Breast epithelium (tissue), 4 donors: Measurements from ENCODE around the gene RLN1. TPM values are rescaled to one million over a fixed set of nuclear protein-coding genes. Genes with fewer than 3 reads are reported as not detected.

Experiments used
- DNase-seq, 2 donors: peaks; one replicate each; pipeline ENCODE4 v3.0.0-alpha.2; 2019; ENCODE audit warnings: low spot score in 2 of 2
- H3K27ac ChIP-seq, 2 donors: fragments of 200-600 bp; sonication (generic) in 1 of 2; one replicate each; pipeline ENCODE4 v1.5.1; 2016 to 2019; ENCODE audit warnings: mild to moderate bottlenecking in 1 of 2
- H3K27me3 ChIP-seq, 2 donors: fragments of 200-600 bp; sonication (generic) in 1 of 2; one replicate each; pipeline versions ENCODE4 v1.5.1 to v1.6.0; 2017 to 2019; ENCODE audit warnings: control low read depth in 1 of 2, mild to moderate bottlenecking in 1 of 2
- H3K36me3 ChIP-seq: fragments of 200-600 bp; one replicate; pipeline ENCODE4 v1.5.1; 2019
- H3K4me1 ChIP-seq, 2 donors: fragments of 200-600 bp; sonication (generic); one replicate each; pipeline ENCODE4 v1.5.1; 2016 to 2019; ENCODE audit warnings: control low read depth in 1 of 2
- H3K4me3 ChIP-seq, 3 donors: fragments of 200-600 bp; sonication (generic); 1 replicate in 2 of 3; 2 replicates in 1 of 3; pipeline ENCODE4 v1.5.1; 2016 to 2019; ENCODE audit warnings: mild to moderate bottlenecking in 3 of 3, moderate library complexity in 2 of 3
- H3K9me3 ChIP-seq, 2 donors: fragments of 200-600 bp; sonication (generic) in 1 of 2; one replicate each; pipeline ENCODE4 v1.5.1; 2016 to 2019; ENCODE audit warnings: control low read depth in 1 of 2
- CTCF ChIP-seq, 3 donors: fragments of 450-650 bp; IDR thresholded peaks; one replicate each; pipeline ENCODE4 v1.5.1; 2016 to 2017; ENCODE audit warnings: antibody characterized with exemption in 3 of 3, mild to moderate bottlenecking in 3 of 3, moderate library complexity in 3 of 3
- POLR2A ChIP-seq: fragments of 450-650 bp; IDR thresholded peaks from one replicate; pipeline ENCODE4 v1.6.1; 2016; ENCODE audit warnings: antibody characterized with exemption, mild to moderate bottlenecking, moderate library complexity
- POLR2AphosphoS5 ChIP-seq, 3 donors: sonication (generic); formaldehyde crosslinking; IDR thresholded peaks; one replicate each; pipeline ENCODE4 v1.6.1; 2017; ENCODE audit warnings: antibody characterized with exemption in 3 of 3
- intact Hi-C: fragments of 100-400 bp; cut with DNase I; formaldehyde crosslinking; loops from one replicate; pipeline ENCODE4 v1.15.1; 2023; ENCODE audit warnings: low total_unique reads
- total RNA-seq, 3 donors: library from RNA; depleted of rRNA; stranded (reverse); fragments of >200 nt; gene quantifications; one replicate each; pipeline ENCODE4 v1.1.0, GENCODE V29; 2016

Gene RLN1
- total RNA-seq, 3 donors from 2014 or later = 0.48 to 1.3 (median 1.2) TPM

GRCh38 chr9:5357431-5358105 lies 17.9 kb upstream of the RLN1 start:
- H3K27ac ChIP-seq = no peak overlapping the region
- no peaks in the 10 kb centered on the region for H3K27me3 ChIP-seq
- no peak for DNase-seq
- intact Hi-C loops = no loop called here
- H3K4me1 ChIP-seq = no peaks in the 10 kb centered on the region
- no peaks in the 10 kb centered on the region for H3K36me3 ChIP-seq
- TF ChIP-seq CTCF (IDR thresholded peaks at IDR 0.05) (no peak), POLR2A (no peak), POLR2AphosphoS5 (IDR thresholded peaks at IDR 0.05) (no peak)
- no peak overlapping the region for H3K4me3 ChIP-seq
- H3K9me3 ChIP-seq = no peaks in the 10 kb centered on the region

GRCh38 chr9:5355817-5356216 lies 16.1 kb upstream of the RLN1 start:
- Histone ChIP-seq H3K27ac (no peak overlapping the region), H3K4me1 (no peaks in the 10 kb centered on the region), H3K36me3 (no peaks in the 10 kb centered on the region), H3K9me3 (no peaks in the 10 kb centered on the region), H3K27me3 (no peaks in the 10 kb centered on the region), H3K4me3 (no peak overlapping the region)
- intact Hi-C loops = no loop called here
- DNase-seq = no peak
- TF ChIP-seq POLR2A = no peak
- TF ChIP-seq CTCF (IDR thresholded peaks at IDR 0.05) = no peak
- TF ChIP-seq POLR2AphosphoS5 (IDR thresholded peaks at IDR 0.05) = no peak

- H3K36me3 ChIP-seq = no peaks in the 10 kb centered on the region
- intact Hi-C loops = no loop called here
- H3K4me1 ChIP-seq = no peaks in the 10 kb centered on the region
- H3K27me3 ChIP-seq = no peaks in the 10 kb centered on the region
- no peaks in the 10 kb centered on the region for H3K9me3 ChIP-seq
- no peak overlapping the region for H3K4me3 ChIP-seq
- no peak for DNase-seq
- TF ChIP-seq POLR2A (no peak), CTCF (IDR thresholded peaks at IDR 0.05) (no peak), POLR2AphosphoS5 (IDR thresholded peaks at IDR 0.05) (no peak)
- no peak overlapping the region for H3K27ac ChIP-seq
Observed at GRCh38 chr9:5355226-5355625, 15.6 kb upstream of the RLN1 start.

GRCh38 chr9:5354184-5354583 lies 14.5 kb upstream of the RLN1 start:
- Histone ChIP-seq H3K9me3 (peaks cover under 1 to 7% of the 10 kb centered on the region in 2 donors), H3K27me3 (no peaks in the 10 kb centered on the region), H3K36me3 (no peaks in the 10 kb centered on the region), H3K4me1 (no peaks in the 10 kb centered on the region), H3K27ac (no peak overlapping the region), H3K4me3 (no peak overlapping the region)
- DNase-seq = no peak
- intact Hi-C loops = no loop called here
- no peak for TF ChIP-seq POLR2A
- no peak for TF ChIP-seq POLR2AphosphoS5 (IDR thresholded peaks at IDR 0.05)
- TF ChIP-seq CTCF (IDR thresholded peaks at IDR 0.05) = no peak

GRCh38 chr9:5352637-5353248 lies 13.1 kb upstream of the RLN1 start:
- Histone ChIP-seq H3K27ac (no peak overlapping the region), H3K36me3 (no peaks in the 10 kb centered on the region), H3K9me3 (peaks cover 4 to 11% of the 10 kb centered on the region in 2 donors), H3K4me1 (no peaks in the 10 kb centered on the region), H3K27me3 (no peaks in the 10 kb centered on the region), H3K4me3 (no peak overlapping the region)
- intact Hi-C loops = no loop called here
- no peak for TF ChIP-seq CTCF (IDR thresholded peaks at IDR 0.05)
- no peak for TF ChIP-seq POLR2A
- TF ChIP-seq POLR2AphosphoS5 (IDR thresholded peaks at IDR 0.05) = no peak
- DNase-seq = no peak
